DOHH2 (cell line): ENCODE measurements around the gene SART3.

Source experiments
- EZH2phosphoT487 ChIP-seq: fragments of 200-600 bp; sonication (generic); IDR thresholded peaks from 2 replicates; pipeline ENCODE4 v1.6.1; 2017; ENCODE audit warnings: borderline replicate concordance, mild to moderate bottlenecking, antibody characterized with exemption, low read length, moderate library complexity, mixed read lengths
- TF ChIP-seq, protein P1 (sequence below): fragments of 200-600 bp; sonication (generic); IDR thresholded peaks from one replicate; pipeline ENCODE4 v1.5.1; 2014; ENCODE audit warnings: antibody characterized with exemption, mild to moderate bottlenecking, low read depth, low read length; ENCODE audit not compliant: poor library complexity, severe bottlenecking

DNA sequence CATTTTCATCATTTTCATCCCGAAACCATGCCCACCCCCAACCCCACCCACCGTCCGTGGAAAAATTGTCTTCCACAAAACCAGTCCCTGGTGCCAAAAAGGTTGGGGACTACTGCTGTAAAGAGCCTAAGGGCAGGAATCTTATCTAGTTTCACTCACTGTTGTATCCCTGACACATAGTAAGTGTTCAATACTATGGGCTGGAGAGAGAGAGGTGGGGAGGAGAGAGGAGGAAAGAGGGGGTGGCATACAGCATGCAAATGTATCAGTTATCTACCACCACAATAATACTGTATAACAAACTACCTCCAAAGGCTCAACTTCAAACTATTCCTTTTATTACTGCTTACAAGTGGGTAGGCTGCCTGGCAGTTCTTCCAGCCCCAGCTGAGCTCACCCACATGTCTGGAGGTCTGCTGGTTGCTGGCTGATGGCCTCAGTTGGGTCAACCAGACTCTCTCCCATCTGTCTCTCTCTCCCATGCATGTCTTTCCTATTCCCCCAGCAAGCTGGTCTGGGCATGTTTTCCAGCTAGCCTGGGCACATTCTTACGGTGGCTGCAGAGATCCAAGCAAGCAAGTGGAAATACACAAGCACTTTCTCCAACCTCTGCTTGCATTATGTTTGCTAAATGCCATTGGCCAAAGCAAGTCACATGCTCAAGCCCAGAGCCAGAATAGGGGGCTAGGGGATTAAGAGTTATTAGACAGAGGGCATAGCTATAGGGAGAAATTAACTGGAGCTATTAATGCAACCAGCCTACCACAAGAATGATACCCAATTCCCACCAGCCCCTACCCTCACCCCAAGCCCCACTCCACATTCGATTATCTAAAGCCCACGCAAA lies 77.5 kb downstream of the SART3 start:
- TF ChIP-seq, protein P1, sequence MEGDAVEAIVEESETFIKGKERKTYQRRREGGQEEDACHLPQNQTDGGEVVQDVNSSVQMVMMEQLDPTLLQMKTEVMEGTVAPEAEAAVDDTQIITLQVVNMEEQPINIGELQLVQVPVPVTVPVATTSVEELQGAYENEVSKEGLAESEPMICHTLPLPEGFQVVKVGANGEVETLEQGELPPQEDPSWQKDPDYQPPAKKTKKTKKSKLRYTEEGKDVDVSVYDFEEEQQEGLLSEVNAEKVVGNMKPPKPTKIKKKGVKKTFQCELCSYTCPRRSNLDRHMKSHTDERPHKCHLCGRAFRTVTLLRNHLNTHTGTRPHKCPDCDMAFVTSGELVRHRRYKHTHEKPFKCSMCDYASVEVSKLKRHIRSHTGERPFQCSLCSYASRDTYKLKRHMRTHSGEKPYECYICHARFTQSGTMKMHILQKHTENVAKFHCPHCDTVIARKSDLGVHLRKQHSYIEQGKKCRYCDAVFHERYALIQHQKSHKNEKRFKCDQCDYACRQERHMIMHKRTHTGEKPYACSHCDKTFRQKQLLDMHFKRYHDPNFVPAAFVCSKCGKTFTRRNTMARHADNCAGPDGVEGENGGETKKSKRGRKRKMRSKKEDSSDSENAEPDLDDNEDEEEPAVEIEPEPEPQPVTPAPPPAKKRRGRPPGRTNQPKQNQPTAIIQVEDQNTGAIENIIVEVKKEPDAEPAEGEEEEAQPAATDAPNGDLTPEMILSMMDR: no peak
- no peak for TF ChIP-seq EZH2phosphoT487
